Stimulated activated CD4-positive, alpha-beta T cell treated with anti-CD3 and anti-CD28 coated beads, Interleukin-2, amount 100 ng/mL, for 48 hours (primary cell): ENCODE data around the gene VIPR2.
"Not testable (repeated sequence)": the region's sequence is repeated elsewhere in the genome, so short reads cannot be mapped to it uniquely, and the experiment has no call there.

Experiments
- DNase-seq, 2 donors: peaks; one replicate each; pipeline ENCODE4 v3.0.0-alpha.2; 2020

The VIPR2 gene

DNA sequence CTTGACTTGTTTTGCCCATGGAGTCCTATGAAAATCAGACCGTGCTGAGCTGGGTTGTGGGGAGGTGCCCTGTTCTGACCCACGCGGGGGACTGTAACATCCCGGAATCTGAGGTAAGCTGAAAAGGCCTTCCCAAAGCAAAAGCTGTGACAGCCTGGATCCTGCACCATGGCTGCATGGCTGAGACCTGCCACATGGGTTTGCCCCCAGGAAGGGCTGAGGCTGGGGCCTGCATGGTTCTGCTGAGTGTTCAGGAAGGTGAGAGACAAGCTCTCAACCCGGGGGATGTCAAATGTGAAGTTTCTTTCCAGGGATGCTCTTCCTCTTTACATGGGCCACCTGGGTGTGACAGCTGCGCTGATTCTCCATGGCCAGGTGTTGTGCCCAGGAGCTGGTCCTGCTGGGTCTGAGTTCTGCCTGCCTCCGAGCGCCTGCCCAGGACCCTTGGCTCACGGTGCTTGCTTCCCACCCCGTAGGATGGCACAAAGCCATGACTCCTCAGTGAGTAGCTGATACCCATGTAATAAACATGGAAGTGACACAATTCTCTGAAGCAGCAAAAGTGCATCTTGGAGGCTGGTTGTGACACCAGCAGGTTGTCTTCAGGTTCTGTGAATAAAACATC, 58.3 kb downstream of the VIPR2 start:
- DNase-seq, result no peak

GRCh38 chr7:159084069-159084801, 60.4 kb downstream of the VIPR2 start:
- DNase-seq, result no peak

GRCh38 chr7:159083698-159084068, 61.0 kb downstream of the VIPR2 start:
- no peak for DNase-seq

GRCh38 chr7:159083001-159083697, 61.5 kb downstream of the VIPR2 start:
- DNase-seq, result no peak

GRCh38 chr7:159082075-159082474, 62.6 kb downstream of the VIPR2 start:
- DNase-seq, result not testable (repeated sequence)

GRCh38 chr7:159078911-159079270, 65.8 kb downstream of the VIPR2 start:
- no peak for DNase-seq

GRCh38 chr7:159078193-159078910, 66.3 kb downstream of the VIPR2 start:
- no peak for DNase-seq

- no peak for DNase-seq
Measured at GRCh38 chr7:159076333-159076732, 68.3 kb downstream of the VIPR2 start.

- DNase-seq, result no peak
Measured at GRCh38 chr7:159075563-159076238, 69.0 kb downstream of the VIPR2 start.

GRCh38 chr7:159071260-159071659, 73.4 kb downstream of the VIPR2 start:
- no peak for DNase-seq

- peak in 1 of 2 donors; percentile 8 for DNase-seq
Measured at GRCh38 chr7:159070431-159071148, 74.1 kb downstream of the VIPR2 start.

GRCh38 chr7:159068893-159069448, 75.7 kb downstream of the VIPR2 start:
- DNase-seq, result no peak

DNA sequence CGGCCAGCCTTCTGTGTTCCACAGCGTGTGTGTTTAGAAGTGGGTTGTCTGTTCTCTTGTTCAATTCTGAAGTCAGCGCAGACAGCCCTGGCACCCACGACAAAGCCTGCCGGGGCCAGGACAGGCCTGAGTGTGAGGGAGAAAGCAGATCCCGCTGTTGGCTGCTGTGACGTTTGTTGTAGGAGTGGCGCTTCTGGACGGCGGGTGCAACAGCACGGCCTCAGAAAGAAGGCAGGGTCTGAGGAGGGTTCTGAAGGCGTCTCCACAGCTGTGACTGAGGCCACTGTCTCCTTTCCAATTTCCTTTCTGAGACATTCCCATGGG, 76.2 kb downstream of the VIPR2 start:
- peak in 1 of 2 donors; percentile 9 for DNase-seq

- no peak for DNase-seq
Measured at GRCh38 chr7:159067576-159068487, 76.8 kb downstream of the VIPR2 start.

DNA sequence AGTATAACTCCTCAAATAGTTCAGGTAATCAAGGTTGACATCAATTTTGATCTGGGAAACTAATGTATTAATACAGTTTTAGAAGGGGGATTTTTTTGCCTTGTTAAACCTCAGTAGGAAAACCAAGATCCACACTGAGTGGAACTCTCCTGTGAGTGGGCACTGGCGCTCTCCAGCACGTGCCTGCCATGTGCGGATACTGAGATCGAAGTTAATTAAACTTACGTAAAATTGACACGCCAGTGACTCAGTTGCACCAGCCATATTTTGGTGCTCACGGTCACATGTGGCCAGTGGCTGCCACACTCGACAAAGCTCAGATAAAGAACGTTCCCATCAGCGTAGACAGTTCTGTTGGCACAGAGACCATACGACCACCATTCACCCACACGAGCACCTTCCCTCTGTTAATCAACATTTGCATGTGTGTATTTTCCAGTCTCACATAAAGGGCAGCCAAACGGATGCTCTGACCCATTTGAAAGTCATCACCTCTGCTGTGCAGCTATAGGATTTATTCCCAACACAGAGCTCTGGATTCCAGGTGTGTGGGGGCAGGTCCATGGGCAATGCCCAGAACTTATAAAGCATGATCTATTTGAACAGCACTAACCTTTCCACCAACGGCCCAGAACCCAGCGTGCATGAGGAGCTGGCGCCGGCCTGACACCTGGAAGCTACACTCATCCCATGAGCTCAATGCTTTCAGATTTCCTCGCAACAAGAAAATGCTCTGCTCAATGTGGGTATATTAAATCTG, 77.7 kb downstream of the VIPR2 start:
- DNase-seq, result no peak

- no peak for DNase-seq
Measured at GRCh38 chr7:159065852-159066480, 78.7 kb downstream of the VIPR2 start.

DNA sequence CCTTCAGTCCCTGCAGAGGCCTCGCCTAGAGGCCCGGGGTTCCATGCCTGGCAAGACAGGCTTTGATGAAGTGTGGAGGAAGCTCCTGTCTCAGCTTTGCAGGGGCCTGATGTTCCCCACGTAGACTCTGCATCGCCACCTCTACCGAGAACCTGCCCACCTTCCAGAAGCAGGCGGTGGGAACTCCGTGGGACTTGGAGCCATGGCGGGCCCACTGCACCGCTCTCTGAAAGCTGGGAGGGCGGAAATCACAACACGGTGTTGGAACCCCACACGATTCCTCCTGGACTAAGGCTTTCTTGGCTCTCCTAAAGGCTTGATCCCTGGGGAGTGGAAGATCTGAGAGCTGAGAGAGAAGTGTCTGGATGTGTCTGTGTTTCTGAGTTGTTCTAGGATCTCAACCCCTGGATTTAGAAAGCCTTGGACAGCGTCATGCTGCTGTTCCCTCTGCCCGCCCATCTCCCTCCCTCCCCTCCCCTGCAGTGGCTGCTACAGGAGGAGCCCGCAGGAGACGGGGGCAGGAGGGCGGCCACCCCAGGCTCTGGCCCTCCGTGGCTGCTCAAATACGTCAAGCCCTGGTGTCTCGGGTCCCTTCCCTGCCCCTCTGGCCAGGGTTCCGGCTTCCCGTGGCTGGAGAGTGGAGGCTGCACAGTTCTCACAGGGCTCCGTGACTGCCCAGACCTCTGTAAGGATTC, 79.7 kb downstream of the VIPR2 start:
- DNase-seq, result no peak

DNA sequence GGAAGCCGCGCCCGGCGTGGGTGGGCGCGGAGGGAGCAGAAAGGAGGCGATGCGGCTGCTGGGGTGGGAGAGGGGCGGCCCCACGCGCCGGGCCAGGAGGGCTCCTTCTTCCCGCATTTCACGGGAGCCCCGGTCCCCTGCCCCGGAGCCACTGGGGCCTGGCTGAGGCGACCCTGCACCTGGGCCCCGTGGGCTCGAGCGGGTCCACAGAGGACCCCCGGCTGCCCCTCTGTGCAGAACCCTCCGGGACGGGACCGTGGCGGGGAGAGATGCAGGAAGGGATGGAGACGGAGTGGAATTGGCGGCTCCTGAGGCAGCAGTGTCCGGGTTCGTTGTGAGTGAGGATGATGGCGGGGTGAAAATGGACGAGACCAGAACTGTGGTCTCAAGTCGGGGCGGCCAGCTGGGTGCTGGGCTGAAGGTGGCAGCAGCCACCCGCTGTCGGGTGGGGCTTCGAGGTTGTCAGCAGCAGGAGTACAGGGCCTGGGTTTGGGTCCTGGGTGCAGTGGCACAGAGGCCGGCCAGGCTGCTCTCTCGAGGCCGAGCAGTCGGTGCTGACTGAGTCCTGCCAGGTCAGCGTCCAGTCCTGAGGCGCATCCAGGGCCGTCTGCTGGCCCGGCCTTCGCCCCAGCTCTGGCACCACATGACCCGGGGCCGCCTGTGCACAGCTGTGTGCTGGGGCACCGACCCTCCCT, 80.4 kb downstream of the VIPR2 start:
- DNase-seq, result no peak
